KMS-11 (cell line): ENCODE measurements around the gene MYH14.

Experiments
- H2AFZ ChIP-seq: fragments of 200-600 bp; sonication (generic); 2 replicates; pipeline ENCODE4 v1.6.1; 2016; ENCODE audit warnings: antibody characterized with exemption, mixed run types, low read depth
- H3K27ac ChIP-seq: fragments of 200-600 bp; sonication (generic); 2 replicates; pipeline ENCODE4 v1.6.1; 2016; ENCODE audit warnings: mild to moderate bottlenecking, mixed run types
- H3K27me3 ChIP-seq: fragments of 200-600 bp; sonication (generic); 2 replicates; pipeline ENCODE4 v1.6.1; 2017; ENCODE audit warnings: mild to moderate bottlenecking, low read depth, mixed run types, moderate library complexity; ENCODE audit not compliant: insufficient read depth
- H3K36me3 ChIP-seq: fragments of 200-600 bp; sonication (generic); 2 replicates; pipeline ENCODE4 v1.6.1; 2017; ENCODE audit warnings: mild to moderate bottlenecking, mixed run types; ENCODE audit not compliant: insufficient read depth
- H3K4me1 ChIP-seq: fragments of 200-600 bp; sonication (generic); 2 replicates; pipeline ENCODE4 v1.6.1; 2016; ENCODE audit warnings: mild to moderate bottlenecking, low read depth, mixed run types; ENCODE audit not compliant: poor library complexity, severe bottlenecking
- H3K4me2 ChIP-seq: fragments of 200-600 bp; sonication (generic); 2 replicates; pipeline ENCODE4 v1.7.0; 2016; ENCODE audit warnings: mild to moderate bottlenecking, mixed run types
- H3K4me3 ChIP-seq: fragments of 200-600 bp; sonication (generic); IDR thresholded peaks from 2 replicates; pipeline ENCODE4 v1.6.1; 2017; ENCODE audit warnings: low read depth, low read length, mixed read lengths; ENCODE audit not compliant: insufficient read depth
- H3K79me2 ChIP-seq: fragments of 200-600 bp; sonication (generic); 2 replicates; pipeline ENCODE4 v1.6.1; 2016; ENCODE audit warnings: low read depth, mixed run types; ENCODE audit not compliant: insufficient read depth
- H3K9ac ChIP-seq: fragments of 200-600 bp; sonication (generic); 2 replicates; pipeline ENCODE4 v1.6.1; 2016; ENCODE audit warnings: mild to moderate bottlenecking, mixed run types
- H4K20me1 ChIP-seq: fragments of 200-600 bp; sonication (generic); 2 replicates; pipeline ENCODE4 v1.6.1; 2016; ENCODE audit warnings: mild to moderate bottlenecking, mixed run types; ENCODE audit not compliant: insufficient read depth
- CTCF ChIP-seq: fragments of 200-600 bp; sonication (generic); conservative IDR thresholded peaks from 2 replicates; pipeline ENCODE4 v1.6.1; 2017; ENCODE audit warnings: low read depth, mild to moderate bottlenecking, antibody characterized with exemption, low read length, moderate library complexity, mixed read lengths

MYH14 gene

GRCh38 chr19:50322234-50322633, 118.8 kb downstream of the MYH14 start:
- H3K4me3 ChIP-seq = no peak overlapping the region
- no peaks in the 10 kb centered on the region for H4K20me1 ChIP-seq
- H3K9ac ChIP-seq = no peak overlapping the region
- TF ChIP-seq CTCF = no peak
- H3K27me3 ChIP-seq = peaks cover 45% of the 10 kb centered on the region
- no peaks in the 10 kb centered on the region for H3K36me3 ChIP-seq
- H3K4me2 ChIP-seq = no peak overlapping the region
- H3K4me1 ChIP-seq = no peaks in the 10 kb centered on the region
- no peak overlapping the region for H2AFZ ChIP-seq
- H3K79me2 ChIP-seq = no peaks in the 10 kb centered on the region
- H3K27ac ChIP-seq = no peak overlapping the region

GRCh38 chr19:50322931-50323781, 119.7 kb downstream of the MYH14 start:
- no peaks in the 10 kb centered on the region for H4K20me1 ChIP-seq
- no peak overlapping the region for H3K4me3 ChIP-seq
- no peak overlapping the region for H3K27ac ChIP-seq
- H3K9ac ChIP-seq = no peak overlapping the region
- H3K4me2 ChIP-seq = no peak overlapping the region
- peaks cover 40% of the 10 kb centered on the region for H3K27me3 ChIP-seq
- no peak for TF ChIP-seq CTCF
- H3K4me1 ChIP-seq = no peaks in the 10 kb centered on the region
- no peaks in the 10 kb centered on the region for H3K36me3 ChIP-seq
- no peak overlapping the region for H2AFZ ChIP-seq
- H3K79me2 ChIP-seq = no peaks in the 10 kb centered on the region

- Histone ChIP-seq H2AFZ (no peak overlapping the region), H4K20me1 (no peaks in the 10 kb centered on the region), H3K79me2 (no peaks in the 10 kb centered on the region), H3K27ac (no peak overlapping the region), H3K4me1 (no peaks in the 10 kb centered on the region), H3K4me3 (no peak overlapping the region), H3K9ac (no peak overlapping the region), H3K4me2 (no peak overlapping the region), H3K27me3 (peaks cover 34% of the 10 kb centered on the region), H3K36me3 (no peaks in the 10 kb centered on the region)
- no peak for TF ChIP-seq CTCF
These were observed 120.3 kb downstream of the MYH14 start for GRCh38 chr19:50323782-50324133.

GRCh38 chr19:50324331-50324730, 120.9 kb downstream of the MYH14 start:
- H3K4me3 ChIP-seq = no peak overlapping the region
- H3K79me2 ChIP-seq = no peaks in the 10 kb centered on the region
- no peak overlapping the region for H3K4me2 ChIP-seq
- H4K20me1 ChIP-seq = no peaks in the 10 kb centered on the region
- no peaks in the 10 kb centered on the region for H3K36me3 ChIP-seq
- H3K27ac ChIP-seq = no peak overlapping the region
- peaks cover 32% of the 10 kb centered on the region for H3K27me3 ChIP-seq
- H3K4me1 ChIP-seq = no peaks in the 10 kb centered on the region
- H2AFZ ChIP-seq = no peak overlapping the region
- no peak for TF ChIP-seq CTCF
- H3K9ac ChIP-seq = no peak overlapping the region
